NCI-H2029 treated with DMSO at 0.1 percent for 48 hours (cell line): ENCODE measurements around the gene MTERF4.

Experiments used
- DNase-seq: peaks from one replicate; lab custom pipeline; 2025; lab: John Stamatoyannopoulos, UW

Gene MTERF4

DNA sequence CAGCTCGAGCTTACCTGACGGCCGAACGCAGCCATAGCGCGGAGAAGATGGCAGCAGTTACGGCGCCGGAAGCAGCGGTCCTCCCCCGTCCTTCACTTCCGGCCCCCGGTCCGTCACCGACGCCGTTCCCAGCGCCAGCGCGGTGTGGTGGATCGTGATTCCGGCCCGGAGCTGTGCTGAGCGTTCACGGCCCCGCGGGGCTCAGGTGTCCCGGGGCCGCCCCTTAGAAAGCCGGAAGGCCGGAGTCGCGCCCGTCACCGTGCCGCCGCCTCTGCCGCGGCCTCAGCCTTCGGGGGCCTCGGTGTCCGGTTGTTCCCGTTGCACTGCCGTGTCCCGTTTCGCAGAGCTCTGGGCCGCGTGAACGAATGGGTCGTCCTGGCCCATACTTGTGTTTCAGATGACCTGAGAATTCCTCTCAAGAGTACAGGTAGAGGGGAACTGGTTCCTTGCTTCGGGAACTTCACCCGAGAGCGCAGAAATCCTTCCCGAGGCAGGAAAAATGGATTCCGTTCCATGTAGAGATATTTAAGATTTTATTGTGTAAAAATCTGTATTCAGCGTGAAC, at the start of gene MTERF4:
TSS of gene MTERF4 (minus strand) at position 49 of the 565 bp plus-strand sequence. CDS start at position 35, 14 bp downstream.
- DNase-seq: peak; percentile 46

GRCh38 chr2:241150660-241151530, 48.8 kb upstream of the MTERF4 start:
- no peak for DNase-seq

GRCh38 chr2:241149925-241150659, 48.0 kb upstream of the MTERF4 start, which contains the start of gene PPP1R7:
Gene PPP1R7 (plus strand): TSS chr2:241150467. CDS start chr2:241150496, 29 bp downstream.
- DNase-seq: peak; percentile 74

DNA sequence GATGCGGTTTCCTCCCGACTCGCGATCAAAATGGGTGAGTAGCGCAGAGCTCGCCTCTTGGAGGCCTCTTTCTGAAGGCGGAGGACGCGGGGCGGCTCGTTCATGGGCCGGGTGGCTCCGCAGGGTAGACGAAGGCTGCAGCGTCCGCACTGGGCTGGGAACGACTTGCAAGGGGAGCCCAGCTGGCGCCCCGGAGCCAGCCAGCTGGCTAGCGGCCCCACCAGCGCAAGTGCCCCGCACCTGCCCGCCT, 47.5 kb upstream of the MTERF4 start:
- DNase-seq: no peak

GRCh38 chr2:241148891-241149674, 47.0 kb upstream of the MTERF4 start, which contains the start of gene PASK:
Gene PASK (minus strand): TSS chr2:241149472. CDS start chr2:241143032, 6,440 bp downstream.
- peak; percentile 90 for DNase-seq

GRCh38 chr2:241148239-241148638, 46.2 kb upstream of the MTERF4 start:
- DNase-seq: no peak

- no peak for DNase-seq
Measured at GRCh38 chr2:241147336-241147735, 45.2 kb upstream of the MTERF4 start.

DNA sequence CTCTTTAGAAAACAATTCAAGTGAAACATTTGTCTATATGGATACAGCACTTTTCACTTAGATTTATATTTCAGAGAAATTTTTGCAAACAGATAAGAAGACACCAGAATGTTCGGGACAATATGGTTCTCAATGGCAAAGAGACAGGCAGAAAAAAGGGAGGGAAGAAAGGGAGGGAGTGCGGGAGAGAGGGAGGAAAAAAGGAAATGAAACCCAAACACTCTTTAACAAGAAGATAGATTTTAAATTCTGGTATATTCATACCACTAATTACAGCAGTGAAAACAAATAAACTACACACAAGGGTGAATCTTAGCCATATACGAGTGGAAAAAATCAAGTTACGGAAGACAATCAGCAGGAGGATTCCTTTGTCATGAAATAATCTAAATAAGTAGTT, 44.2 kb upstream of the MTERF4 start:
- no peak for DNase-seq

DNA sequence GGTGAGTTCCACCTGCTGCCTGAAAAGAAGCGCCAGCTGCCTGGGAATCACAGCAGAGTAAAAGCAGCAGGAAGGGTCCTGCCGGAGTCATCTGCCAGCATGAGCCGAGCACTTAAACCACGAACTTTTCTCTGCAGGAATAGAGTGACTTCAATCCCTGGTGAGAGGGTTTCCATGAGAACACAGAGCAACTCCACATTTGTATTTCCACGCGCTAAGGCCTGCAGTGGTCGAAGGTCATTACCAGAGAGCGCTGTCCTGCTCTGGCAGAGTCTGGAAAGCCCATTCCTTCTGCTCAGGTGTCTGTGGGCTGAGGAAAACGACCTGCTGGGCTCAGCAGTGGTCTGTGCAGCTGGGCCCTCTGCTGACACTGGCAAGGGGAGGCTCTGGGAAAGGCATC, 40.5 kb upstream of the MTERF4 start:
- DNase-seq: no peak

DNA sequence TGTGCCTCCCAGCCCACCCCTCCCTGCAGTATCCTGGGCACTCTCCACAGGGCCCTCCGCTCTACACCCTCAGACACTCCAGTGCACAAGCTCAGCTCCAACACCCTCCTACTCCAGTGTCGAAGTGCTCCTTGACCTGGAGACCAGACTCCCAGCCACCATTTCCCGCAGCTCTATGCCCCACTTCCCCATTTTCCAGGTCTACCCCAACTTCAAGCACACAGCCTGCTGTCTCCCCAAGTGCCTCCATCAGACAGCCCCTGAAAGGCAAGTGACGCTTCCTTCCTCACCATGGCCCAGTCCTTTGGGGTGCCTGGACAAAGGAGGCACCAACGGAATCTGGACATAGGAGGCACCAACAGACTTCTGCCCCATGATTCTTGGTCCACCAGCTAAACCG, 40.0 kb upstream of the MTERF4 start:
- no peak for DNase-seq

- DNase-seq: no peak
Measured at GRCh38 chr2:241141214-241141770, 39.2 kb upstream of the MTERF4 start.

- no peak for DNase-seq
Measured at GRCh38 chr2:241140445-241140840, 38.4 kb upstream of the MTERF4 start.

DNA sequence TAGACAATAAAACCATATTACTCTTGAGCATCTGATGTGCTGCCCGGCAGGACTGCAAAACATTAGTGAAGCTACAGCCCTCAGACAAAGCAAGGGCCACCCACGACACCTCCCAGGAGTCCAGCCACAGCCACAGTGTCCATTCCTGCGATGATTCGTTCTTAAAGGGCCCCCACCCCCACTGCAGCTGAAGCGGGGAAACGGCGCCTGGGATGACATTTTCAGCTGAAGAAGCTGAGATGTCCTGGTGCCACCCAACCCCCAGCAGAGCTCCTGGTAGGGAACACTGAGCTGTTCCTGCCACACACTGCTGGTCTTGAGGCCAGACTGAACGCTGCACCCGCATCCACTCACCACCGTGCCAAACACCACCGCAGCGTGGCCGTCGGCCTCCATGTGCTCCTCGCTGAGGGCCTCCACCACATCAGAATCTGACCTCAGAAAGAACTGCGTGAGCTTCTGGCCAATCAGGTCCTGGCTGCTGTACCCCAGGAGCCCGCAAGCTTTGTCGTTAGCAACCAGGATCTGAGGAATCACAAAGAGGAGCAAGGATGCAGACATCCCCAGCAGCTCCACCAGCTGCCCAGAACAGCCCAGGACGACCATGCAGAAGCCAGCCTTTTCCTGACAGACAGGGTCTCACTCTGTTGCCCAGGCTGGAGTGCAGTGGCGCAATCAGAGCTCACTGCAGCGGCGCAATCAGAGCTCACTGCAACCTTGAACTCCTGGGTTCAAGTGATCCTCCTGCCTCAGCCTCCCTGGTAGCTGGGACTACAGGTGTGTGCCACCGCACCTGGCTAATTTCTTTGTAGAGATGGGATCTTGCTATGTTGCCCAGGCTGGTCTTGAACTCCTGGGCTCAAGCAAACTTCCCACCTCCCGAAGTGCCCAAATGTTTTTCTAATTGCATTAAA, 37.7 kb upstream of the MTERF4 start:
- no peak for DNase-seq

- no peak for DNase-seq
Measured at GRCh38 chr2:241138471-241138870, 36.4 kb upstream of the MTERF4 start.

DNA sequence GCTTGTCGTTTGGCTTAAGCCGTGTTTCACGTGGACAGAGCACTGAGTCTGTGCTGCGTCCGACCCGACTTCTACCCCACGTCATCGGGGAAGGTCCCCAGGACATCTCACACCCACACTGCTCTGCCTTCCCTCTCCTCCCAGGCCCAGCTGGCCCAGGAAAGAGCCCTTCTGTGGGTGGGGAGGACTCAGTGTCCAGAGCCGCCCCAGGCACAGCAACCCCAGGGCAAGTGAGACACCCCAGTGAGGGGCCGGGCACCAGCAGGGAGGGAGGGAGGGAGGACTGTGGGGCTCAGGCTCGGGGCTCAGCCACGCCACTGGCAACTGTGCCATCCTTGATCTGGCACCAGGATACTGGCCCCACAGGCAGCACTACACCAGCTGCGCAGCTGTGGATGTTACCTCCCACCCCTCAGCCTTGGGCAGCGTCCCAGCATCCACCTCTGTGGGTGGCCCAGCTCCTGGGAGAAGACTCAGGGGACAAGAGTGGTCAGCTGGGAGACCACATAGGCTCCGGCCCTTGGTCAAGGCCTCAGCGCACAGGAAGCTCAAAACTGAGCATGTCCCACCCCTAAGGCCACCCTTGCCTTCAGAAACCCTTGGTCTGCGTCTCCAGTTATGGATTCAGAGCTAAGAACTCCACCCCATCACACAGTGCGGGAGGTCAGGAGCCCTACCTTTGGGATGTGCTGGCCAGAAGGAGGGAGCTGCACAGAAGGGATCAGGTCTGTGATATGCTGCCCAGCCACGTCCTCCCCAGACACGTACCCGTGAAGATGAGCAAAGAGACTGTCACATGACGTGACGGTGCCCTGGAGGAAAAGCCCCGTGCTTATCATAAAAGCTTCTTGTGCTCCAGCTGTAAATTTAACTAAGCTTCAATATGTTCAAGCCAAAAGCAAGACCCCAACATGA, 35.4 kb upstream of the MTERF4 start:
- DNase-seq: no peak

- DNase-seq: no peak
Measured at GRCh38 chr2:241136661-241137260, 34.7 kb upstream of the MTERF4 start.

GRCh38 chr2:241136191-241136590, 34.1 kb upstream of the MTERF4 start:
- no peak for DNase-seq

- DNase-seq: no peak
Measured at GRCh38 chr2:241135737-241136136, 33.6 kb upstream of the MTERF4 start.

- no peak for DNase-seq
Measured at GRCh38 chr2:241134711-241135110, 32.6 kb upstream of the MTERF4 start.
